G401 (cell line): ENCODE measurements around the gene PBX4. TPM values are rescaled to one million over a fixed set of nuclear protein-coding genes. Genes with fewer than 3 reads are reported as not detected.

Source experiments
- DNase-seq: peaks from one replicate; pipeline ENCODE4 v3.0.0-alpha.2; 2015; ENCODE audit warnings: low spot score
- in situ Hi-C: cut with HindIII; loops from 2 replicates; pipeline ENCODE4 v1.10.0; 2016; ENCODE audit warnings: low sequenced_read_pairs, mixed read lengths
- total RNA-seq: library from RNA; depleted of rRNA; stranded (reverse); fragments of >200 nt; shearing (Covaris generic); gene quantifications from 2 replicates; pipeline ENCODE4 v1.2.3, GENCODE V29; 2014

The PBX4 gene
- total RNA-seq, 1 experiment from 2014 or later, result 7.7 TPM

DNA sequence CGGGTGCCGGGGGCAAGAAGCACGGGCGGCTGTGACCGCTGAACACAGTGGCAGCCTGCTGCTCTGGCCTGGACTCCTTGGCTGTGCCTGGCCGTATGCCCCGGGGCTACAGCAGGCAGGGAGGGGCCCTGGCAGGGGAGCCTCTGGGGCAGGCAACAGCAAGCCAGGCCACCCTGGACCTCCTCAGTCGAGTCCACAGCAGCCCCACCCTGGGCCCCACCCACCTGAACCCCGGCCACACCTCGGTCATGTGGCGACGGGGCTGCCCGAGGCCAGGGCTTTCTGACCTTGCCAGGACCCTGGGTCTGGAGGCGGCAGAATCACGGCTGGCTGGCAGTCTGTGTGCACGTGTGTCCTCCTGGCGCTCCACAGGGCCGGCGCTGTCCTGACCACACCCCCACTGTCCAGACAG is 71.7 kb downstream of the PBX4 start:
- DNase-seq, result no peak
- in situ Hi-C loops, result no loop called here

DNA sequence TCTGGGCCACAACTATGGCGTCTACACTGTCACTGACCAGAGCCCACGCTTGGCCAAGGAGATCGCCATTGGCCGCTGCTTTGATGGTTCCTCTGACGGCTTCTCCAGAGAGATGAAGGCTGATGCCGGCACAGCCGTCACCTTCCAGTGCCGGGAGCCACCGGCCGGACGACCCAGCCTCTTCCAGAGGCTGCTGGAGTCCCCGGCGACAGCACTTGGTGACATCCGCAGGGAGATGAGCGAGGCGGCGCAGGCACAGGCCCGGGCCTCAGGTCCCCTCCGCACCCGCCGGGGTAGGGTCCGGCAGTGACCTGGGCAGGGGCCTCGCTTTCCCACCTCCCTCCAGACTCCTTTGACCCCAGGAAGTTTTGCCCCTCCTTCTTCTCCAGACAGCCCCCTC is 72.8 kb downstream of the PBX4 start:
- in situ Hi-C loops, result no loop called here
- DNase-seq, result no peak

DNA sequence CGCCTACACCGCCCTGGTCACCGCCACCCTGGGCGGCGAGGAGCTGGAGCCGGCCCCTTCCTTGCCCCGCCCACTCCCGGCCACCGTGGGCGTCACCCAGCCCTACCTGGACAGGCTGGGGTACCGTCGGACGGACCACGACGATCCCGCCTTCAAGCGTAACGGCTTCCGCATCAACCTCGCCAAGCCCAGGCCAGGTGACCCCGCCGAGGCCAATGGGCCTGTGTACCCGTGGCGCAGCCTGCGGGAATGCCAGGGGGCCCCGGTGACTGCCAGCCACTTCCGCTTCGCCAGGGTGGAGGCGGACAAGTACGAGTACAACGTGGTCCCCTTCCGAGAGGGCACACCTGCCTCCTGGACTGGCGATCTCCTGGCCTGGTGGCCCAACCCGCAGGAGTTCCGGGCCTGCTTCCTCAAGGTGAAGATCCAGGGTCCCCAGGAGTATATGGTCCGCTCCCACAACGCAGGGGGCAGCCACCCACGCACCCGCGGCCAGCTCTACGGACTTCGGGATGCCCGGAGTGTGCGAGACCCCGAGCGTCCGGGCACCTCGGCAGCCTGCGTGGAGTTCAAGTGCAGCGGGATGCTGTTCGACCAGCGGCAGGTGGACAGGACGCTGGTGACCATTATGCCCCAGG is 73.4 kb downstream of the PBX4 start:
- in situ Hi-C loops, result no loop called here
- no peak for DNase-seq

GRCh38 chr19:19544257-19544953 is 74.1 kb downstream of the PBX4 start:
- in situ Hi-C loops, result no loop called here
- DNase-seq, result no peak

DNA sequence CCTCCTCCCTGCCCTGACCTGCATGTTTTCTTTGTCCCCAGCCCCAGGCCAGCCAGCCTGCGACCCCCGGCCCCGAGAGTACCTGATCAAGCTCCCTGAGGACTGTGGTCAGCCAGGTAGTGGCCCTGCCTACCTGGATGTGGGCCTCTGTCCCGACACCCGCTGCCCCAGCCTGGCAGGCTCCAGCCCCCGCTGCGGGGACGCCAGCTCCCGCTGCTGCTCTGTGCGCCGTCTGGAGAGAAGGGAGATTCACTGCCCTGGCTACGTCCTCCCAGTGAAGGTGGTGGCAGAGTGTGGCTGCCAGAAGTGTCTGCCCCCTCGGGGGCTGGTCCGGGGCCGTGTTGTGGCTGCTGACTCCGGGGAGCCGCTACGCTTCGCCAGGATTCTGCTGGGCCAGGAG is 74.8 kb downstream of the PBX4 start:
- no peak for DNase-seq
- in situ Hi-C loops, result no loop called here

DNA sequence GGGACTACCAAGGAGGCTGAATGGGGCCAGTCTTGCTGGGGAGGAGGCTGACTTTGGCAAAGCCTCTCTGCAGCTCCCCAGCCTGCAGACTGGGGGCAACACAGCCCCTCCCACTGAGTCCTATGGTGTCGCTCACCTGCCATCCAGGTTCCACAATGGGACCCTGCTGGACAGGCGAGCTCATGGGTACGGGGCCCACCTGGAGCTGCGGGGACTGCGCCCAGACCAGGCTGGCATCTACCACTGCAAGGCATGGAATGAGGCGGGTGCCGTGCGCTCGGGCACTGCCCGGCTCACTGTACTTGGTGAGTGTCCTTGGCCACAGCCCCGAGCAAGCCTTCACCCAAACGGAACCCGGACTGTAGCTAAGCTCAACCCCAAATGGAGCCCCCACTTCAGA is 75.4 kb downstream of the PBX4 start:
- no peak for DNase-seq
- in situ Hi-C loops, result no loop called here

DNA sequence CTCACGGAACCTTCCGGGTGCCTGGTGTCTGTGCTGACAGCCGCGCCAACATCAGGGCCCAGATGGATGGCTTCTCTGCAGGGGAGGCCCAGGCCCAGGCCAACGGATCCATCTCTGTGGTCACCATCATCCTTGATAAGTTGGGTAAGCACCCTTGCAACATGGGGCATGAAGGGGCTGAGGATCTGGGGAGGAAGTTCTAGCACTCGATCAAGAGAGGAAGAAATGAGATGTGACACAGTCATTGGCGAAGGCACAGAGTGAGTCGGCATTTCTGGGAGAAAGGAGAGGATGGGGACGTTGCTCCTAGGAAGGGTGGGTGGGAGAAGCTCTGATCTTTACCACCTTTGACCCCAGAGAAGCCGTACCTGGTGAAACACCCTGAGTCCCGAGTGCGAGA is 76.0 kb downstream of the PBX4 start:
- DNase-seq, result no peak
- in situ Hi-C loops, result no loop called here

GRCh38 chr19:19541616-19542015 is 76.9 kb downstream of the PBX4 start:
- DNase-seq, result no peak

GRCh38 chr19:19540715-19541515 is 77.6 kb downstream of the PBX4 start:
- in situ Hi-C loops, result no loop called here
- no peak for DNase-seq

More at GRCh38 chr19:19541616-19542015, 76.9 kb downstream of the PBX4 start:
- in situ Hi-C loops, result no loop called here

- in situ Hi-C loops, result no loop called here
- DNase-seq, result no peak
These were observed 78.3 kb downstream of the PBX4 start for GRCh38 chr19:19540064-19540714.

DNA sequence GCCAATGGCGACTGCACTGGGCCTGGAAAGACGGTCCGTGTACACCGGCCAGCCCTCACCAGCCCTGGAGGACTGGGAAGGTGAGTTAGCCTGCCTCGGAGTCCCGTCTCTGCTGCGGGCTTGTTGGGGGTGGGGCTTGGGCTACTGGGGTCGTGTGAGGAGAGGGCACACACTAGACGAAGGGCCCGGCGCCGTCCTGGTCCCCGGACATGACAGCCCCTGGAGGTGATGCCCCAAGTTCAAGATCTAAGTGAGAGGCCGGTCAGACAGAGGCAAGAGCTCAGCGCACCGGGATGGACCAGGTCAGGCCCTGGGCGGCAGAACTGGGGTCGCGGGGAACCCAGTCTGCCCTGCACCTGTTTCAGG is 78.8 kb downstream of the PBX4 start:
- in situ Hi-C loops, result no loop called here
- no peak for DNase-seq

GRCh38 chr19:19538785-19539166 is 79.7 kb downstream of the PBX4 start:
- in situ Hi-C loops, result no loop called here

DNA sequence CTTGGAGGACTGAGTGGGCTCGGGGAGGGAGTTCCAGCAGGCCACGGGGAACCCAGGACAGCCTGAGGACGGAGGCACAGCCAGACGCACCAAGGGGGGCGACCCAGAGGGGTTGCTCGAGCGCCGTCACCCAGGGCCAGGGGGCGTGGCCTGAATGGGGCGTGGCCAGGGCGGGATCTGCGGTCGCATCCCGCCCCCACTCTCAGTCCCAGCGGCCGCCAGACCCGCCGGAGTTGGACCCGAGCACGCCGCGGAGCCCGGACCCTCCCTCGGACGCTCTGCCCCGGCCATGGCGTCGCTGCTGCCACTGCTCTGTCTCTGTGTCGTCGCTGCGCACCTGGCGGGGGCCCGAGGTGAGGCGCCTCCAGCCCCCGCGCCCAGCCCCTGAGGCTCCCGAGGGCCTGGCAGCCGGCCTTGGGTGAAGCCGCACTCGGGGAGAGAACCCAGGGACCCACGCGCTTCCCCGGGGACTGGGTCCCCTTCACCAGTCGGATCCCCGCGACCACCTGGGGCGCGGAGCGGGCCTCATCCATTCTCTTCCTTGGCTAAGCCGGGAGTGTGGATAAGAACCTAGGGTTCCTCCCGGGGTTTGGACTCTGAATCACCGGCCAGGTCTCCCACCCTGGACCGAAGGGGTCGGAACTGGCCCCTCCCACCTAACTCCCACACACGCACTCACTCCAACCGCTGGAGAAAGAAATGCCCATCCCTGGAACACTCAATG is 80.3 kb downstream of the PBX4 start, which contains the start of gene CILP2:
TSS of gene CILP2 (plus strand) at position 205 of the 724 bp plus-strand sequence. CDS start at position 290, 85 bp downstream.
- DNase-seq, result no peak
- in situ Hi-C loops, result no loop called here

More at GRCh38 chr19:19538785-19539166, 79.7 kb downstream of the PBX4 start:
- DNase-seq, result no peak

DNA sequence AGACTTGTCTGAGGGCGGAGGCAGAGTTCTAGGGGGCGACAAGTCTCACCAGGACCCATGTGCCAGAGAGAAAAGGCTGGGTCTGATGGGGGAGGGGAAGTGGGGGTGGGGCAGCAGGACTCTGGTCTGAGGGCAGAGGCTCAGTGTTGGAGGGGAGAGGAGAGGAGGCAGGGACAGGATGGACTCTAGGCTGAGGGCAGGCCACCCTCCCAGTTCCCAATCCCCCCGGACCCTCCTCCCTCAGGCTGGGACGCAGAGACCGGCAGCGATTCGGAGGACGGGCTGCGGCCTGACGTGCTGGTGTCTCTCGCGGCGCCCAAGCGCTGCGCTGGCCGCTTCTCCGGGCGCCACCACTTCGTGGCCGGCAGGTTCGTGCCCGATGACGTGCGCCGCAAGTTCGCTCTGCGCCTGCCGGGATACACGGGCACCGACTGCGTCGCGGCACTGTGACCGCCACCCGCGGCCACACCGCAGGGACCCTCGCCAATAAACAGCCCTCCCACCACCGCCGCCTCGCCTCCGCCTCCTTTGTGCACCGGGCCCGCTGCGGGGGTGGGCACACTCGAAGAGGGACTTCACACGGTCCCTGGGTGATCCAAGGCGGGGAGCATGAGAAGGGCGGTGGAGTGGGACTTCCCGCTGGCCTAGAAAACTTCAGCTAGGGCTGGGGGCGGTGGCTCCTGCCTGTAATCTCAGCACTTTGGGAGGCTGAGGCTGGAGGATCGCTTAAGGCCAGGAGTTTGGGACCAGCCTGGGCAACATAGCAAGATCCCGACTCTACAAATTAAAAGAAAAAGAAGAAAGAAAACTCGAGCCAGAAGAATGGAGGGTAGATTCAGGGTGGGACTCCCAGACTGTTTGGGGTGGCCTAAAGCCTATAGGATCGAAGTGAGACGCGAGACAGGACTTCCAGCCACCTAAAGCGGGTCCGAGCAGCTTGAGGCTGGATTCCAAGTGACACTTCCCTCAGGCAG is 81.1 kb downstream of the PBX4 start:
- in situ Hi-C loops, result no loop called here
- DNase-seq, result no peak

GRCh38 chr19:19535311-19536191 is 82.9 kb downstream of the PBX4 start:
- no peak for DNase-seq
- in situ Hi-C loops, result no loop called here

DNA sequence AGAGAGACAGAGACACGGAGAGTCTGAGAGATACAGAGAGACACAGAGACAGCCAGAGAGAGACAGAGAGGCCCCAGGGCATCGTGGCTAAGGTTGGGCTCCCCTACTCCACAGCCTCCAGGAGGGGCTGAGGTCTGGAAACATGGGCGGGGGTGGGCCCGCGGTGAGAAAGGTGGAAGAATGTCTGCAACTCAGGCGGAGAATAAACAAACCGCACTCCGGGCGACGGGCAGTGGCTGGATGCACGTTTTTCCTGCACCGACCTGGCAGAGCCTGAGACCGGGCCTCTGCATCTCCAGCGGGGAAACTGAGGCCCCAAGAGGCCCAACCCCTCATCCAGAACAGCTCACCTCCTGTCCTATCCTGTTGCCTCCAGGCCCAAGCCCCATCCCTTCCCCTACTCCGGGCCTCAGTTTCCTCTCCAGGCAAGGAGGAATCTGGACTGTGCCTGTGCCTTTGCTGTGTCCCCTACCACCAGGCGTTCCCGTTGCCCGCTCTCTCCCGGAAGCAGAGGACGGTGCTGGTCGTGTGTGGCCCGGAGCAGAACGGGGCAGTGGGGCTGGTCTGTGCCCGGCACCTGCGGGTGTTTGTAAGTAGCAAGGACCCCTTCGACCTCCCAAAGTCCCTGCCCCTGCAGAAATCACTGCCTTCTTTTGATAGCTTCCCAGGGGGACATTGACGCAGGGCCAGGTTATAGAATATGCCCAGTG is 83.8 kb downstream of the PBX4 start:
- DNase-seq, result no peak
- in situ Hi-C loops, result no loop called here
